Fibroblast of the aortic adventitia (primary cell): ENCODE measurements around the gene BTBD19. TPM values are rescaled to one million over a fixed set of nuclear protein-coding genes. Genes with fewer than 3 reads are reported as not detected.
"Not testable (repeated sequence)": the region's sequence is repeated elsewhere in the genome, so short reads cannot be mapped to it uniquely, and the experiment has no call there.

Experiments
- DNase-seq: peaks from one replicate; pipeline ENCODE4 v3.0.0-alpha.2; 2010; ENCODE audit warnings: low read depth
- H3K4me3 ChIP-seq: 2 replicates; pipeline ENCODE4 v1.5.1; 2011; ENCODE audit warnings: low read depth, mild to moderate bottlenecking, control low read depth, low read length, moderate library complexity
- total RNA-seq: library from RNA; depleted of rRNA; stranded (reverse); fragments of >200 nt; gene quantifications from 2 replicates; pipeline ENCODE4 v1.2.3, GENCODE V29; 2012; ENCODE audit warnings: low replicate concordance
- TF ChIP-seq, protein P1 (sequence below): IDR thresholded peaks from 2 replicates; pipeline ENCODE4 v1.5.1; 2011; ENCODE audit warnings: mild to moderate bottlenecking, low read length, control low read depth, inconsistent platforms; ENCODE audit not compliant: insufficient read depth

The BTBD19 gene
- total RNA-seq, 1 donor, result 5.4 TPM

DNA sequence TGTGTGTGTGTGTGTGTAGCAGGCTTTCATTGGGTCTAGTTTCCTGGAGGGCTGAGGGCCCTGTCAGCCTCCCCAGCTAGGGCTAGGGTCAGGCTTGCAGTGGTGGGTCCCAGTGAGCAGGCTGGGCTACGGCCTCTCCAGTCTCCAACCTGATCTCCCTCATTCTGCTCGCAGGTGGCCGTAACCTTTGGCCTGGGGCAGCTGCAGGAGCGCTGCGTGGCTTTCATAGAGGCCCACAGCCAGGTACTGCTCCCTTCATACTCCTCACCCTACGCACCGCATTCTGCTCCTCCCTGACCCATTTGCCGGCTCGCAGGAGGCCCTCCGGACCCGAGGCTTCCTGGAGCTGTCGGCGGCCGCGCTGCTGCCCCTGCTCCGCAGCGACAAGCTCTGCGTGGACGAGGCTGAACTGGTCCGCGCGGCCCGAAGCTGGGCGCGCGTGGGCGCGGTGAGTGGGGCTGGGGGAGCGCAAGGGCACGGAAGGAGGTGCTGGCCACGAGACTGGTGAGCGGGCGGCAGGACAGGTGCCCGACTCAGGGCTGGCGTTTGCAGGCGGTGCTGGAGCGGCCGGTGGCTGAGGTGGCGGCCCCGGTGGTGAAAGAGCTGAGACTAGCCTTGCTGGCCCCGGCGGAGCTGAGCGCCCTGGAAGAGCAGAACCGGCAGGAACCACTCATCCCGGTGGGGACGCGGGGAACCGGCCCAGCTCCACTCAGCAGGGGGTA is 4.7 kb downstream of the BTBD19 start:
- no peak for DNase-seq
- TF ChIP-seq, protein P1, sequence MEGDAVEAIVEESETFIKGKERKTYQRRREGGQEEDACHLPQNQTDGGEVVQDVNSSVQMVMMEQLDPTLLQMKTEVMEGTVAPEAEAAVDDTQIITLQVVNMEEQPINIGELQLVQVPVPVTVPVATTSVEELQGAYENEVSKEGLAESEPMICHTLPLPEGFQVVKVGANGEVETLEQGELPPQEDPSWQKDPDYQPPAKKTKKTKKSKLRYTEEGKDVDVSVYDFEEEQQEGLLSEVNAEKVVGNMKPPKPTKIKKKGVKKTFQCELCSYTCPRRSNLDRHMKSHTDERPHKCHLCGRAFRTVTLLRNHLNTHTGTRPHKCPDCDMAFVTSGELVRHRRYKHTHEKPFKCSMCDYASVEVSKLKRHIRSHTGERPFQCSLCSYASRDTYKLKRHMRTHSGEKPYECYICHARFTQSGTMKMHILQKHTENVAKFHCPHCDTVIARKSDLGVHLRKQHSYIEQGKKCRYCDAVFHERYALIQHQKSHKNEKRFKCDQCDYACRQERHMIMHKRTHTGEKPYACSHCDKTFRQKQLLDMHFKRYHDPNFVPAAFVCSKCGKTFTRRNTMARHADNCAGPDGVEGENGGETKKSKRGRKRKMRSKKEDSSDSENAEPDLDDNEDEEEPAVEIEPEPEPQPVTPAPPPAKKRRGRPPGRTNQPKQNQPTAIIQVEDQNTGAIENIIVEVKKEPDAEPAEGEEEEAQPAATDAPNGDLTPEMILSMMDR, result no peak
- H3K4me3 ChIP-seq, result no peak overlapping the region

GRCh38 chr1:44815926-44816325 is 7.6 kb downstream of the BTBD19 start:
- not testable (repeated sequence) for H3K4me3 ChIP-seq, DNase-seq

DNA sequence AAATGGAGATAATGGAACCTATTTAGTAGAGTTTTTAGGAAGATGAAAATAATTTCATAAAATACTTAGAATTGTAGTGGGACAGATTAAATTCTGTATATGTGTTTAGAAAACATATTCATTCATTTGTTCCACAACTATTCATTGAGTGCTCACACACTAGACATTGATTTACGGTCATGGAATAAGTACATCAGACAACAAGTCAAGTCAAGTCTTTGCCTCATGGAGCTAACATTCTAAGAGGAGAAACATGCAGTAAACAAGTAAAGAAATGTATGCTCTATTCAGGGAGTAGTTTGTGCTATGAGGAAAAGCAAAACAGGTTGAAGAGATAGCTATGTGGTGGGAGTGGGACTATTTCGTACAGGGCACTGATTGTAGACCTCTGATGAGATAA is 9.0 kb downstream of the BTBD19 start:
- H3K4me3 ChIP-seq, result no peak overlapping the region
- DNase-seq, result no peak
- TF ChIP-seq, protein P1, result no peak

DNA sequence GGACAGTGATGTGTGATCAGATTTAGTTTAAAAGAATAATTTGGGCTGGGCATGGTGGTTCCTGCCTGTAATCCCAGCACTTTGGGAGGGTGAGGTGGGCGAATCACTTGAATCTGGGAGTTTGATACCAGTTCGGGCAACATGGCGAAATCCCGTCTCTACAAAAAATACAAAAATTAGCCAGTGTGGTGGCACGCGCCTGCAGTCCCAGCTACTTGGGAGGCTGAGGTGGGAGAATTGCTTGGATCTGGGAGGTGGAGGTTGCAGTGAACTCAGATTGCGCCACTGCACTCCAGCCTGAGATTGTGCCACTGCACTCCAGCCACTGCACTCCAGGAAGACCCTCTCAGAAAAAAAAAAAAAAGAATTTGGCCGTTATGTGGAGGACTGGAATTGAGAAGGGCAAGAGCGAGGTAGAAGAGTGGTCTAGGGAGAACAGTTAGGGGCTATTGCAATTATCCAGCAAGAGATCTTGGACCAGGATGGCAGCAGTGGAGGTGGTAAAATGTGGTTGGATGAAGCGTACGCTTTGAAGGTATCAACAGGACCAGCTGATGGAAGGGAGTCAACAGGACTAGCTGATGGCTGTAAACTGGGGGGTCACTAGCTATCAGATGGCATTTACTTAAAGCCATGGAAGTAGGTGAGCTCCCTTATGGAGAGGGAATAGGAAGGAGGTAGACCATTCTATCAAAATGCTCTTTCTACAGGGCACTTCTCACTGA is 9.6 kb downstream of the BTBD19 start:
- TF ChIP-seq, protein P1, result no peak
- DNase-seq, result no peak
- no peak overlapping the region for H3K4me3 ChIP-seq

DNA sequence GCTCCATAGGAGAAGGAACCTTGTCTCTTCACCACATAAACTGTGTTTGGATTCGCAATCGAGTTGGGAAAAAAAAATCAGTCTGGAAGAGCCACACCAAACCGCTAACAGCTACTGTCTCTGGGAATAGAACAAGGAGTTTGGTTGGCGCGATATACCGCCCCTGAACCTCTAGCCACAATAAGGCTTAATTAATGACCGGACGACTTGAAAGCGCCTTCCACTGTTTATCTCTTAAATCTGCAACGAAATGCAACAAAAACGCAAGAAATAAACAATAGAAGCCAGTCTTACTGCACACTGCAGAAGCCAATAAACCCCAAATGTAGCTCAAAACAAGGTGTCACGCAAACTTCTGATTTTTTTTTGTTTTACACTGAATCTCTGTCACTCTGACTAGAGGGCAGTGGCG is 10.9 kb downstream of the BTBD19 start:
- TF ChIP-seq, protein P1, result no peak
- DNase-seq, result no peak
- peak overlapping the region; percentile 34 for H3K4me3 ChIP-seq

DNA sequence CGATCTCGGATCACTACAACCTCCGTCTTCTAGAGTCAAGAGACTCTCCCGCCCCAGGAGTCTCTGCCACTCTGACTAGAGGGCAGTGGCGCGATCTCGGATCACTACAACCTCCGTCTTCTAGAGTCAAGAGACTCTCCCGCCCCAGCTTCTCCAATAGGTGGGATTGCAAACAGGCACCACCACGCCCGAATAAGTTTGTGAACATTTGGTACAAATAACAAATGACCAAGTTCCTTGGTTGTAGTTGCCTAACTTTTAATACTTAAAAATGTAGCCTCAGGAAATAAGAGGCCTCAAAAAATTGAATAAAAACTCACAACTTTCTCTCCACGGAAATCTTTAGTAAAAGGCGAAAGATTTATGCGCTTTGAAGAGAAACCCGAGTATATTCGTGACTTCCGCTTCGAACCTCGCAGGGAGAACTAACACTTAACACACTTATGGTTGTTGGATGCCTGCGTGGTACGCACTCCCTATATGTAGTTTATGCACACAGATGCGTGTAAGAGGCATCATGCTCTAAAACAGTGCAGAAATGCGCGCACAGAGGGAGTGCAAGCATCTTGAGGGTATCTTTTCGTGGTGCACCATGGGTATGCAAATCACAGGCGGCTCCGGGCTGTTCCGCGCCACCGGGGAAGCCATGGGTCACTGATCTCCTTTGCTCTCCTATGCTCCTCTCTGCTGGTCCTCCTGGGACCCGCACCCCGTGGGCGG is 11.4 kb downstream of the BTBD19 start:
- H3K4me3 ChIP-seq, result peak overlapping the region; percentile 61
- peak; percentile 90 for DNase-seq
- TF ChIP-seq, protein P1, result no peak
